OCI-LY3 (cell line): Measurements from ENCODE around the gene COMMD10.

Source experiments
- H2AFZ ChIP-seq: fragments of 200-600, 300-600 bp; shearing (Covaris generic); 2 replicates; pipeline ENCODE4 v1.6.0; 2014; ENCODE audit warnings: antibody characterized with exemption, low read depth, low read length
- H3K27ac ChIP-seq: fragments of 200-600, 300-600 bp; sonication (generic); 2 replicates; pipeline ENCODE4 v1.5.1; 2014; ENCODE audit warnings: mild to moderate bottlenecking, low read length, moderate library complexity, mixed read lengths
- H3K27me3 ChIP-seq: fragments of 200-600, 300-600 bp; sonication (generic); 2 replicates; pipeline ENCODE4 v1.6.1; 2014; ENCODE audit warnings: low read depth, low read length, mixed read lengths
- H3K36me3 ChIP-seq: fragments of 200-600, 300-600 bp; sonication (generic); replicated peaks from 2 replicates; pipeline ENCODE3; 2014; ENCODE audit warnings: low read depth, low read length, mixed read lengths
- H3K4me1 ChIP-seq: fragments of 300-600, 200-600 bp; sonication (generic); 2 replicates; pipeline ENCODE4 v1.6.1; 2014; ENCODE audit warnings: low read length, mixed read lengths
- H3K4me2 ChIP-seq: fragments of 200-600, 300-600 bp; sonication (generic); 2 replicates; pipeline ENCODE4 v1.6.1; 2014; ENCODE audit warnings: low read length, mixed read lengths
- H3K4me3 ChIP-seq: fragments of 300-600, 200-600 bp; sonication (generic); 2 replicates; pipeline ENCODE4 v1.5.1; 2014; ENCODE audit warnings: antibody characterized with exemption, mild to moderate bottlenecking, low read length, moderate library complexity
- H3K79me2 ChIP-seq: fragments of 300-600, 200-600 bp; shearing (Covaris generic); 2 replicates; pipeline ENCODE4 v1.6.1; 2014; ENCODE audit warnings: mild to moderate bottlenecking, low read length, mixed read lengths
- H3K9ac ChIP-seq: fragments of 300-600, 200-600 bp; shearing (Covaris generic); 2 replicates; pipeline ENCODE4 v1.6.0; 2014; ENCODE audit warnings: mild to moderate bottlenecking, low read length, moderate library complexity
- H3K9me3 ChIP-seq: fragments of 200-600, 300-600 bp; shearing (Covaris generic); 2 replicates; pipeline ENCODE4 v1.6.1; 2014; ENCODE audit warnings: low read length, mixed read lengths; ENCODE audit not compliant: insufficient read depth
- H4K20me1 ChIP-seq: fragments of 200-600, 300-600 bp; sonication (generic); 2 replicates; pipeline ENCODE4 v1.6.1; 2016; ENCODE audit warnings: low read length, mixed read lengths; ENCODE audit not compliant: insufficient read depth
- CTCF ChIP-seq: fragments of 200-600, 300-600 bp; sonication (generic); IDR thresholded peaks from 2 replicates; pipeline ENCODE4 v1.5.1; 2014; ENCODE audit warnings: antibody characterized with exemption, low read length, low read depth
- EZH2phosphoT487 ChIP-seq: fragments of 200-600 bp; shearing (Covaris generic); IDR thresholded peaks from 2 replicates; pipeline ENCODE4 v1.6.1; 2018; ENCODE audit warnings: antibody characterized with exemption, mixed run types, low read depth

The COMMD10 gene

GRCh38 chr5:116272281-116272941 is 187.6 kb downstream of the COMMD10 start:
- no peak overlapping the region for H3K4me3 ChIP-seq
- no peak overlapping the region for H2AFZ ChIP-seq
- no peaks in the 10 kb centered on the region for H3K79me2 ChIP-seq
- no peaks in the 10 kb centered on the region for H4K20me1 ChIP-seq
- H3K4me1 ChIP-seq: peaks cover 18% of the 10 kb centered on the region
- H3K36me3 ChIP-seq: peaks cover 8% of the 10 kb centered on the region
- no peaks in the 10 kb centered on the region for H3K27me3 ChIP-seq
- no peak overlapping the region; the same call in 1 of the 2 replicates for H3K4me2 ChIP-seq
- H3K9ac ChIP-seq: no peak overlapping the region
- H3K27ac ChIP-seq: no peak overlapping the region
- peaks cover 6% of the 10 kb centered on the region; the same call in 1 of the 2 replicates for H3K9me3 ChIP-seq
- TF ChIP-seq EZH2phosphoT487: no peak
- peak; percentile 12; the same call in 1 of the 2 replicates for TF ChIP-seq CTCF

GRCh38 chr5:116273448-116274242 is 188.8 kb downstream of the COMMD10 start:
- TF ChIP-seq CTCF (no peak), EZH2phosphoT487 (no peak)
- Histone ChIP-seq H3K27me3 (no peaks in the 10 kb centered on the region), H3K9ac (no peak overlapping the region), H3K9me3 (peaks cover 10% of the 10 kb centered on the region; the same call in 1 of the 2 replicates), H3K79me2 (no peaks in the 10 kb centered on the region), H3K36me3 (peaks cover 12% of the 10 kb centered on the region), H3K4me1 (peaks cover 18% of the 10 kb centered on the region), H4K20me1 (no peaks in the 10 kb centered on the region), H3K4me3 (no peak overlapping the region), H2AFZ (no peak overlapping the region), H3K4me2 (no peak overlapping the region), H3K27ac (no peak overlapping the region)

- Histone ChIP-seq H3K9ac (no peak overlapping the region), H3K4me3 (no peak overlapping the region), H3K4me2 (no peak overlapping the region), H3K27me3 (no peaks in the 10 kb centered on the region), H2AFZ (no peak overlapping the region), H3K79me2 (no peaks in the 10 kb centered on the region), H3K36me3 (peaks cover 12% of the 10 kb centered on the region), H3K9me3 (peaks cover 10% of the 10 kb centered on the region; the same call in 1 of the 2 replicates), H4K20me1 (no peaks in the 10 kb centered on the region), H3K27ac (no peak overlapping the region), H3K4me1 (peaks cover 18% of the 10 kb centered on the region)
- TF ChIP-seq CTCF (no peak), EZH2phosphoT487 (no peak)
Observed at GRCh38 chr5:116274251-116274650, 189.4 kb downstream of the COMMD10 start.

GRCh38 chr5:116275282-116275681 is 190.5 kb downstream of the COMMD10 start:
- TF ChIP-seq EZH2phosphoT487 (no peak), CTCF (no peak)
- Histone ChIP-seq H3K27ac (no peak overlapping the region), H3K27me3 (no peaks in the 10 kb centered on the region)

More at GRCh38 chr5:116275282-116275681, 190.5 kb downstream of the COMMD10 start:
- Histone ChIP-seq H3K9ac (no peak overlapping the region), H3K79me2 (no peaks in the 10 kb centered on the region), H3K4me3 (no peak overlapping the region), H3K36me3 (peaks cover 12% of the 10 kb centered on the region), H3K9me3 (peaks cover 10% of the 10 kb centered on the region; the same call in 1 of the 2 replicates), H3K4me1 (peaks cover 18% of the 10 kb centered on the region), H4K20me1 (no peaks in the 10 kb centered on the region), H2AFZ (no peak overlapping the region), H3K4me2 (no peak overlapping the region)
